ENCODE data around the gene VRK3.
"Not testable (repeated sequence)": the region's sequence is repeated elsewhere in the genome, so short reads cannot be mapped to it uniquely, and the experiment has no call there.

VRK3 gene

GRCh38 chr19:49986354-49986753, 38.8 kb downstream of the VRK3 start:
- DNase-seq: no peak

GRCh38 chr19:49985871-49986270, 39.3 kb downstream of the VRK3 start:
- DNase-seq: no peak

GRCh38 chr19:49984491-49984890, 40.7 kb downstream of the VRK3 start:
- no peak for DNase-seq

- peak; percentile 68 for DNase-seq
Measured at GRCh38 chr19:49983645-49984229, 41.4 kb downstream of the VRK3 start.

- no peak for DNase-seq
Measured at GRCh38 chr19:49981603-49982593, 43.3 kb downstream of the VRK3 start.

- DNase-seq: no peak
Measured at GRCh38 chr19:49978324-49978723, 46.8 kb downstream of the VRK3 start.

GRCh38 chr19:49977881-49978280, 47.3 kb downstream of the VRK3 start:
- DNase-seq: no peak

- no peak for DNase-seq
Measured at GRCh38 chr19:49977076-49977475, 48.1 kb downstream of the VRK3 start.

GRCh38 chr19:49976496-49976895, 48.7 kb downstream of the VRK3 start:
- DNase-seq: no peak

- no peak for DNase-seq
Measured at GRCh38 chr19:49975051-49975450, 50.1 kb downstream of the VRK3 start.

GRCh38 chr19:49973987-49974386, 51.2 kb downstream of the VRK3 start:
- no peak for DNase-seq

GRCh38 chr19:49972841-49973240, 52.3 kb downstream of the VRK3 start:
- no peak for DNase-seq

- DNase-seq: no peak
Measured at GRCh38 chr19:49971991-49972411, 53.2 kb downstream of the VRK3 start.

- DNase-seq: not testable (repeated sequence)
Measured at GRCh38 chr19:49969355-49969754, 55.8 kb downstream of the VRK3 start.

GRCh38 chr19:49968279-49968922, 56.8 kb downstream of the VRK3 start:
- no peak for DNase-seq

- DNase-seq: not testable (repeated sequence)
Measured at GRCh38 chr19:49960980-49961379, 64.2 kb downstream of the VRK3 start, which contains the start of gene SIGLEC11. Gene SIGLEC11, minus strand, starts transcription at chr19:49961172. Its CDS starts 91 bp downstream, at chr19:49961081.

GRCh38 chr19:49959892-49960291, 65.3 kb downstream of the VRK3 start:
- not testable (repeated sequence) for DNase-seq

- not testable (repeated sequence) for DNase-seq
Measured at GRCh38 chr19:49958596-49958995, 66.6 kb downstream of the VRK3 start.

- DNase-seq: not testable (repeated sequence)
Measured at GRCh38 chr19:49958144-49958543, 67.0 kb downstream of the VRK3 start.

GRCh38 chr19:49957262-49957915, 67.8 kb downstream of the VRK3 start:
- no peak for DNase-seq

- DNase-seq: no peak
Measured at GRCh38 chr19:49956115-49956495, 69.1 kb downstream of the VRK3 start.

- no peak for DNase-seq
Measured at GRCh38 chr19:49954933-49955332, 70.2 kb downstream of the VRK3 start.

Data from CD4-positive, alpha-beta T cell treated with Interleukin-15 for 1 hour (primary cell).